ENCODE data around the gene UBE4B. TPM values are rescaled to one million over a fixed set of nuclear protein-coding genes. Genes with fewer than 3 reads are reported as not detected.
A peak's percentile ranks its signal among the peaks of the same experiment; 100 is the strongest.

The UBE4B gene
- total RNA-seq, 1 donor from 2014 or later = 31.1 TPM

GRCh38 chr1:10051656-10052055, 18.9 kb downstream of the UBE4B start:
- intact Hi-C loops (cut with micrococcal nuclease) = no loop called here

GRCh38 chr1:10052347-10052746, 19.6 kb downstream of the UBE4B start:
- Mint-ChIP-seq H3K27me3 (no peaks in the 10 kb centered on the region), H3K27ac (no peak overlapping the region), H3K4me3 (no peak overlapping the region), H3K9me3 (no peaks in the 10 kb centered on the region), H3K36me3 (ENCODE audit: low read depth) (peaks cover 9% of the 10 kb centered on the region), H3K4me1 (peaks cover 4% of the 10 kb centered on the region)
- no peak for DNase-seq
- intact Hi-C loops (cut with micrococcal nuclease) = no loop called here

More at GRCh38 chr1:10051656-10052055, 18.9 kb downstream of the UBE4B start:
- Mint-ChIP-seq H3K9me3 (no peaks in the 10 kb centered on the region), H3K4me1 (peaks cover 4% of the 10 kb centered on the region), H3K36me3 (ENCODE audit: low read depth) (peaks cover 9% of the 10 kb centered on the region), H3K4me3 (no peak overlapping the region), H3K27ac (no peak overlapping the region), H3K27me3 (no peaks in the 10 kb centered on the region)
- no peak for DNase-seq

- H3K4me3 Mint-ChIP-seq = no peak overlapping the region
Observed at GRCh38 chr1:10054465-10054864, 21.7 kb downstream of the UBE4B start.

GRCh38 chr1:10056599-10056987, 23.8 kb downstream of the UBE4B start:
- Mint-ChIP-seq H3K4me3 (no peak overlapping the region), H3K27ac (no peak overlapping the region), H3K9me3 (no peaks in the 10 kb centered on the region), H3K27me3 (no peaks in the 10 kb centered on the region), H3K36me3 (ENCODE audit: low read depth) (peaks cover 7% of the 10 kb centered on the region), H3K4me1 (peaks cover 6% of the 10 kb centered on the region)
- intact Hi-C loops (cut with micrococcal nuclease) = no loop called here
- DNase-seq = no peak

More at GRCh38 chr1:10054465-10054864, 21.7 kb downstream of the UBE4B start:
- Mint-ChIP-seq H3K36me3 (ENCODE audit: low read depth) (peaks cover 9% of the 10 kb centered on the region), H3K4me1 (peaks cover 6% of the 10 kb centered on the region), H3K9me3 (no peaks in the 10 kb centered on the region), H3K27ac (no peak overlapping the region), H3K27me3 (no peaks in the 10 kb centered on the region)
- intact Hi-C loops (cut with micrococcal nuclease) = no loop called here
- DNase-seq = no peak

- no peaks in the 10 kb centered on the region for H3K27me3 Mint-ChIP-seq
- H3K4me1 Mint-ChIP-seq = peaks cover 6% of the 10 kb centered on the region
- DNase-seq = no peak
- no peak overlapping the region for H3K4me3 Mint-ChIP-seq
- no peak overlapping the region for H3K27ac Mint-ChIP-seq
- no peaks in the 10 kb centered on the region for H3K9me3 Mint-ChIP-seq
- intact Hi-C loops (cut with micrococcal nuclease) = no loop called here
- H3K36me3 Mint-ChIP-seq (ENCODE audit: low read depth) = peaks cover 7% of the 10 kb centered on the region
Observed at GRCh38 chr1:10057343-10057742, 24.6 kb downstream of the UBE4B start.

- no peaks in the 10 kb centered on the region for H3K27me3 Mint-ChIP-seq
- H3K9me3 Mint-ChIP-seq = no peaks in the 10 kb centered on the region
- H3K4me1 Mint-ChIP-seq = peaks cover 4% of the 10 kb centered on the region
- peaks cover 4% of the 10 kb centered on the region for H3K36me3 Mint-ChIP-seq (ENCODE audit: low read depth)
- DNase-seq = no peak
- intact Hi-C loops (cut with micrococcal nuclease) = no loop called here
- no peak overlapping the region for H3K4me3 Mint-ChIP-seq
- peak overlapping the region; percentile 15 for H3K27ac Mint-ChIP-seq
Observed at GRCh38 chr1:10057796-10058195, 25.0 kb downstream of the UBE4B start.

- Mint-ChIP-seq H3K36me3 (ENCODE audit: low read depth) (peaks cover 6% of the 10 kb centered on the region), H3K27me3 (no peaks in the 10 kb centered on the region), H3K4me3 (no peak overlapping the region), H3K27ac (no peak overlapping the region), H3K4me1 (peaks cover 10% of the 10 kb centered on the region), H3K9me3 (no peaks in the 10 kb centered on the region)
- no peak for DNase-seq
- intact Hi-C loops (cut with micrococcal nuclease) = no loop called here
Observed at GRCh38 chr1:10059342-10059718, 26.6 kb downstream of the UBE4B start.

GRCh38 chr1:10060311-10061100, 27.7 kb downstream of the UBE4B start:
- no peaks in the 10 kb centered on the region for H3K27me3 Mint-ChIP-seq
- intact Hi-C loops (cut with micrococcal nuclease) = no loop called here
- no peaks in the 10 kb centered on the region for H3K9me3 Mint-ChIP-seq
- peaks cover 13% of the 10 kb centered on the region for H3K4me1 Mint-ChIP-seq
- H3K4me3 Mint-ChIP-seq = no peak overlapping the region
- no peak for DNase-seq
- H3K36me3 Mint-ChIP-seq (ENCODE audit: low read depth) = peaks cover 4% of the 10 kb centered on the region
- H3K27ac Mint-ChIP-seq = no peak overlapping the region

- intact Hi-C loops (cut with micrococcal nuclease) = no loop called here
- Mint-ChIP-seq H3K4me3 (no peak overlapping the region), H3K9me3 (no peaks in the 10 kb centered on the region), H3K36me3 (ENCODE audit: low read depth) (peaks cover 4% of the 10 kb centered on the region), H3K4me1 (peaks cover 13% of the 10 kb centered on the region), H3K27ac (no peak overlapping the region), H3K27me3 (no peaks in the 10 kb centered on the region)
- DNase-seq = no peak
Observed at GRCh38 chr1:10061276-10061675, 28.5 kb downstream of the UBE4B start.

- no peaks in the 10 kb centered on the region for H3K9me3 Mint-ChIP-seq
- H3K4me1 Mint-ChIP-seq = peaks cover 13% of the 10 kb centered on the region
- H3K4me3 Mint-ChIP-seq = no peak overlapping the region
- no peaks in the 10 kb centered on the region for H3K27me3 Mint-ChIP-seq
- DNase-seq = no peak
- peaks cover 3% of the 10 kb centered on the region for H3K36me3 Mint-ChIP-seq (ENCODE audit: low read depth)
- no peak overlapping the region for H3K27ac Mint-ChIP-seq
- intact Hi-C loops (cut with micrococcal nuclease) = no loop called here
Observed at GRCh38 chr1:10063878-10064277, 31.1 kb downstream of the UBE4B start.

GRCh38 chr1:10064416-10065343, 31.9 kb downstream of the UBE4B start:
- intact Hi-C loops (cut with micrococcal nuclease) = no loop called here
- Mint-ChIP-seq H3K36me3 (ENCODE audit: low read depth) (peaks cover 7% of the 10 kb centered on the region), H3K4me1 (peaks cover 14% of the 10 kb centered on the region), H3K4me3 (no peak overlapping the region), H3K27ac (no peak overlapping the region), H3K27me3 (no peaks in the 10 kb centered on the region), H3K9me3 (no peaks in the 10 kb centered on the region)
- no peak for DNase-seq

- H3K9me3 Mint-ChIP-seq = no peaks in the 10 kb centered on the region
- H3K27ac Mint-ChIP-seq = no peak overlapping the region
- DNase-seq = no peak
- no peaks in the 10 kb centered on the region for H3K27me3 Mint-ChIP-seq
- peaks cover 7% of the 10 kb centered on the region for H3K36me3 Mint-ChIP-seq (ENCODE audit: low read depth)
- intact Hi-C loops (cut with micrococcal nuclease) = no loop called here
- H3K4me1 Mint-ChIP-seq = peaks cover 14% of the 10 kb centered on the region
- no peak overlapping the region for H3K4me3 Mint-ChIP-seq
Observed at GRCh38 chr1:10065344-10065685, 32.6 kb downstream of the UBE4B start.

- no peaks in the 10 kb centered on the region for H3K9me3 Mint-ChIP-seq
- no peaks in the 10 kb centered on the region for H3K27me3 Mint-ChIP-seq
Observed at GRCh38 chr1:10065760-10066159, 33.0 kb downstream of the UBE4B start.

GRCh38 chr1:10068605-10069294, 36.0 kb downstream of the UBE4B start:
- no peak for DNase-seq
- Mint-ChIP-seq H3K27me3 (no peaks in the 10 kb centered on the region), H3K4me1 (peaks cover 14% of the 10 kb centered on the region), H3K27ac (no peak overlapping the region), H3K4me3 (no peak overlapping the region), H3K9me3 (no peaks in the 10 kb centered on the region), H3K36me3 (ENCODE audit: low read depth) (peaks cover 8% of the 10 kb centered on the region)
- intact Hi-C loops (cut with micrococcal nuclease) = no loop called here

More at GRCh38 chr1:10065760-10066159, 33.0 kb downstream of the UBE4B start:
- H3K4me3 Mint-ChIP-seq = no peak overlapping the region
- H3K36me3 Mint-ChIP-seq (ENCODE audit: low read depth) = peaks cover 7% of the 10 kb centered on the region
- DNase-seq = no peak
- no peak overlapping the region for H3K27ac Mint-ChIP-seq
- intact Hi-C loops (cut with micrococcal nuclease) = no loop called here
- H3K4me1 Mint-ChIP-seq = peaks cover 14% of the 10 kb centered on the region

Data from activated CD4-positive, alpha-beta T cell treated with anti-CD3 and anti-CD28 coated beads, Interleukin-2, amount 10 ng/mL, durations not matched to agents 24 days and 14 days (primary cell).